H1 (cell line): ENCODE results near the gene HK2. TPM values are rescaled to one million over a fixed set of nuclear protein-coding genes. Genes with fewer than 3 reads are reported as not detected.
"Not testable (repeated sequence)": the region's sequence is repeated elsewhere in the genome, so short reads cannot be mapped to it uniquely, and the experiment has no call there.

Experiments used
- CTCF ChIA-PET: fragments of 300-600 bp; sonication (Branson Sonifier 250); formaldehyde crosslinking; loops from one replicate; lab custom pipeline; 2021; ENCODE audit not compliant: partially characterized antibody; lab: Charles Lee
- POLR2A ChIA-PET: fragments of 300-600 bp; sonication (Branson Sonifier 250); formaldehyde crosslinking; loops from one replicate; lab custom pipeline; 2021; ENCODE audit warnings: inconsistent platforms; ENCODE audit not compliant: partially characterized antibody; lab: Charles Lee
- DNase-seq, 2 experiments: peaks; one replicate each; pipeline versions ENCODE4 v3.0.0 to v3.0.0-alpha.2; 2010 to 2022; ENCODE audit warnings: low spot score in 2 of 2, low read depth in 1 of 2, mixed read lengths in 1 of 2
- FAIRE-seq: peaks from 2 replicates; lab custom pipeline; 2011; peaks lifted over from hg19 to GRCh38; lab: Jason Lieb, UNC
- H2AFZ ChIP-seq: 2 replicates; pipeline ENCODE4 v1.8.1; 2012; ENCODE audit warnings: low read length, inconsistent platforms
- H2AK5ac ChIP-seq: 2 replicates; pipeline ENCODE4 v1.6.1; 2013; ENCODE audit warnings: low read depth, low read length
- H2BK120ac ChIP-seq: replicated peaks from 2 replicates; pipeline ENCODE3; 2013; ENCODE audit warnings: low read depth, low read length, inconsistent platforms
- H2BK12ac ChIP-seq: 2 replicates; pipeline ENCODE4 v1.6.1; 2013; ENCODE audit warnings: low read depth, low read length
- H2BK15ac ChIP-seq: 2 replicates; pipeline ENCODE4 v1.6.1; 2013; ENCODE audit warnings: low read length
- H2BK20ac ChIP-seq: 2 replicates; pipeline ENCODE4 v1.6.1; 2013; ENCODE audit warnings: low read length
- H2BK5ac ChIP-seq: 2 replicates; pipeline ENCODE4 v1.6.1; 2013; ENCODE audit warnings: low read depth, low read length
- H3K14ac ChIP-seq: 2 replicates; pipeline ENCODE4 v1.6.1; 2013; ENCODE audit warnings: inconsistent platforms; ENCODE audit not compliant: insufficient read length
- H3K18ac ChIP-seq: 2 replicates; pipeline ENCODE4 v1.6.1; 2013; ENCODE audit warnings: low read length; ENCODE audit errors: extremely low read depth
- H3K23ac ChIP-seq: 2 replicates; pipeline ENCODE4 v1.6.1; 2013; ENCODE audit warnings: inconsistent platforms; ENCODE audit not compliant: insufficient read length
- H3K23me2 ChIP-seq: 2 replicates; pipeline ENCODE4 v1.6.1; 2013; ENCODE audit warnings: low read depth, low read length
- H3K27ac ChIP-seq: 2 replicates; pipeline ENCODE4 v1.6.1; 2011; ENCODE audit warnings: low read depth, low read length, inconsistent platforms
- H3K27me3 ChIP-seq, 4 experiments: replicated peaks in 1 of 4; 1 replicate in 1 of 4; 2 replicates in 3 of 4; pipeline versions ENCODE4 v1.6.1 to v1.8.1; 2011 to 2013; ENCODE audit warnings: low read length in 3 of 4, mild to moderate bottlenecking in 3 of 4, inconsistent platforms in 2 of 4, mixed read lengths in 2 of 4, moderate library complexity in 1 of 4; ENCODE audit not compliant: control insufficient read depth in 3 of 4, insufficient read depth in 3 of 4; ENCODE audit errors: extremely low read depth in 1 of 4
- H3K36me3 ChIP-seq, 4 experiments: 2 replicates each; pipeline versions ENCODE4 v1.6.1 to v1.8.1; 2011 to 2013; ENCODE audit warnings: mild to moderate bottlenecking in 4 of 4, low read length in 3 of 4, moderate library complexity in 2 of 4, control low read depth in 1 of 4, inconsistent platforms in 1 of 4; ENCODE audit not compliant: insufficient read depth in 4 of 4, control insufficient read depth in 2 of 4
- H3K4ac ChIP-seq: replicated peaks from 2 replicates; pipeline ENCODE3; 2013; ENCODE audit warnings: low read length, low read depth, mixed read lengths, inconsistent platforms; ENCODE audit not compliant: insufficient read length
- H3K4me1 ChIP-seq, 4 experiments: replicated peaks in 1 of 4; 1 replicate in 1 of 4; 2 replicates in 3 of 4; pipeline versions ENCODE4 v1.6.1 to v1.8.1; 2011 to 2013; ENCODE audit warnings: low read length in 3 of 4, inconsistent platforms in 2 of 4, mixed read lengths in 1 of 4; ENCODE audit not compliant: insufficient read depth in 4 of 4, control insufficient read depth in 3 of 4
- H3K4me2 ChIP-seq, 2 experiments: 2 replicates each; pipeline versions ENCODE4 v1.6.1 to v1.8.1; 2011 to 2013; ENCODE audit warnings: low read depth in 2 of 2, low read length in 2 of 2, control low read depth in 1 of 2, inconsistent platforms in 1 of 2, mild to moderate bottlenecking in 1 of 2; ENCODE audit not compliant: insufficient read depth in 1 of 2
- H3K4me3 ChIP-seq, 4 experiments: fragments of 200-600, 300-600 bp in 1 of 4; sonication (generic), shearing (Covaris generic), sonication (Bioruptor Twin) in 1 of 4; 2 replicates each; pipeline versions ENCODE4 v1.5.1 to v1.8.1; 2011 to 2016; ENCODE audit warnings: low read length in 4 of 4, low read depth in 3 of 4, control low read depth in 2 of 4, inconsistent platforms in 2 of 4, mild to moderate bottlenecking in 2 of 4, mixed read lengths in 1 of 4, moderate library complexity in 1 of 4; ENCODE audit not compliant: insufficient read depth in 2 of 4; ENCODE audit errors: extremely low read depth in 1 of 4
- H3K56ac ChIP-seq: replicated peaks from 2 replicates; pipeline ENCODE3; 2013; ENCODE audit warnings: low read depth, mild to moderate bottlenecking, mixed read lengths, low read length, inconsistent platforms; ENCODE audit not compliant: insufficient read length
- H3K79me1 ChIP-seq: 2 replicates; pipeline ENCODE4 v1.6.1; 2013; ENCODE audit warnings: low read depth, low read length, control low read depth
- H3K79me2 ChIP-seq, 2 experiments: 2 replicates each; pipeline versions ENCODE4 v1.6.1 to v1.8.1; 2012 to 2013; ENCODE audit warnings: low read length in 2 of 2, mild to moderate bottlenecking in 2 of 2, inconsistent platforms in 1 of 2; ENCODE audit not compliant: insufficient read depth in 2 of 2, control insufficient read depth in 1 of 2
- H3K9ac ChIP-seq, 4 experiments: replicated peaks in 1 of 4; 1 replicate in 1 of 4; 2 replicates in 3 of 4; pipeline versions ENCODE4 v1.6.1 to v1.8.1; 2011 to 2013; ENCODE audit warnings: low read depth in 3 of 4, low read length in 3 of 4, control low read depth in 2 of 4, mild to moderate bottlenecking in 2 of 4, moderate library complexity in 2 of 4, inconsistent platforms in 1 of 4; ENCODE audit errors: extremely low read depth in 1 of 4
- H3K9me3 ChIP-seq, 2 experiments: 2 replicates each; pipeline versions ENCODE4 v1.6.1 to v1.8.1; 2012 to 2013; ENCODE audit warnings: mild to moderate bottlenecking in 2 of 2, moderate library complexity in 2 of 2, control low read depth in 1 of 2, inconsistent platforms in 1 of 2, low read depth in 1 of 2, low read length in 1 of 2, mixed read lengths in 1 of 2; ENCODE audit not compliant: insufficient read depth in 2 of 2
- H4K20me1 ChIP-seq, 2 experiments: replicated peaks in 1 of 2; 2 replicates each; pipeline versions ENCODE3 to v1.8.1; 2011 to 2013; ENCODE audit warnings: inconsistent platforms in 2 of 2, low read length in 2 of 2, mild to moderate bottlenecking in 1 of 2; ENCODE audit not compliant: insufficient read depth in 2 of 2, control insufficient read depth in 1 of 2
- H4K5ac ChIP-seq: 2 replicates; pipeline ENCODE4 v1.6.1; 2013; ENCODE audit warnings: low read length, low read depth, mixed read lengths, inconsistent platforms; ENCODE audit not compliant: insufficient read length
- H4K8ac ChIP-seq: 2 replicates; pipeline ENCODE4 v1.8.0; 2013; ENCODE audit warnings: mild to moderate bottlenecking, moderate library complexity, low read length, inconsistent platforms; ENCODE audit not compliant: insufficient read depth; ENCODE audit errors: extremely low read depth
- H4K91ac ChIP-seq: replicated peaks from 2 replicates; pipeline ENCODE3; 2013; ENCODE audit warnings: low read length, mixed read lengths, inconsistent platforms; ENCODE audit not compliant: insufficient read length
- WGBS, 2 experiments: shearing (Covaris generic) in 1 of 2; methylation state at CpG; one replicate each; pipeline versions ENCODE4 v1.1.6 to v1.1.7; 2013 to 2015; ENCODE audit warnings: low lambda C conversion rate in 2 of 2, mixed read lengths in 2 of 2, inconsistent platforms in 1 of 2, low coverage in 1 of 2, missing lambda C conversion rate in 1 of 2; ENCODE audit not compliant: insufficient replicate concordance in 2 of 2, insufficient coverage in 1 of 2, insufficient read length in 1 of 2; ENCODE audit errors: extremely low coverage in 1 of 2, missing lambda C conversion rate in 1 of 2; 5-methylcytosine and 5-hydroxymethylcytosine counted together
- polyA plus RNA-seq, 7 experiments: library from polyadenylated mRNA; depleted of rRNA in 3 of 7; stranded (reverse) in 5 of 7; unstranded in 2 of 7; fragments of >200 nt in 5 of 7; fragments of 200-250 nt in 2 of 7; gene quantifications; 1 replicate in 5 of 7; 2 replicates in 1 of 7; 4 replicates in 1 of 7; pipeline versions ENCODE4 v1.2.1 to v1.2.3, GENCODE V29; 2011 to 2013; ENCODE audit warnings: missing spikeins in 2 of 7, mixed read lengths in 2 of 7
- total RNA-seq: library from RNA; stranded (reverse); fragmentation: NEBNext Ultra II Directional; extraction: Animal tissue kit (Norgen Biotek cat#: 25700); gene quantifications from 2 replicates; pipeline ENCODE4 v1.2.1, GENCODE V29; 2021

Gene HK2
- total and polyA plus RNA-seq, 2 of the 8 experiments (the other 6 are each of a cell fraction or from before 2014, with no cell fraction given), result 22.1 to 61.9 TPM

GRCh38 chr2:74900225-74900624 is 66.3 kb downstream of the HK2 start:
- not testable (repeated sequence) for H3K79me2 ChIP-seq, H3K27me3 ChIP-seq, H3K23ac ChIP-seq, H3K18ac ChIP-seq, H3K23me2 ChIP-seq, H2BK15ac ChIP-seq, H3K9me3 ChIP-seq, H3K56ac ChIP-seq, H3K4ac ChIP-seq, H4K91ac ChIP-seq, H3K36me3 ChIP-seq, H3K9ac ChIP-seq, H2AK5ac ChIP-seq, H2BK12ac ChIP-seq, FAIRE-seq, H2BK120ac ChIP-seq, H2BK5ac ChIP-seq, H4K8ac ChIP-seq, H3K79me1 ChIP-seq, H2AFZ ChIP-seq, H3K14ac ChIP-seq, H3K4me2 ChIP-seq, H2BK20ac ChIP-seq, H4K20me1 ChIP-seq, DNase-seq, H3K27ac ChIP-seq, H4K5ac ChIP-seq, H3K4me3 ChIP-seq, H3K4me1 ChIP-seq
- CTCF ChIA-PET, result interaction anchor here (1.0 kb wide), 1 partner anchor 225 kb away, joined by 3 read pairs; no protein-coding TSS in a partner anchor
- POLR2A ChIA-PET, result interaction anchor here (1.2 kb wide), 2 partner anchors 65 to 66 kb away, joined by 3 to 4 read pairs; partner anchors contain the start of gene HK2
- 89% methylated on average over 2 of the region's 2 CpGs; no CpG with 5 or more reads in 1 of the 2 experiments for WGBS, 2 experiments
